A204.1 (cell line): ENCODE results near the gene RFX4.

Experiments used
- FAIRE-seq: peaks from 2 replicates; lab custom pipeline; 2012; peaks lifted over from hg19 to GRCh38; lab: Jason Lieb, UNC

The RFX4 gene

DNA sequence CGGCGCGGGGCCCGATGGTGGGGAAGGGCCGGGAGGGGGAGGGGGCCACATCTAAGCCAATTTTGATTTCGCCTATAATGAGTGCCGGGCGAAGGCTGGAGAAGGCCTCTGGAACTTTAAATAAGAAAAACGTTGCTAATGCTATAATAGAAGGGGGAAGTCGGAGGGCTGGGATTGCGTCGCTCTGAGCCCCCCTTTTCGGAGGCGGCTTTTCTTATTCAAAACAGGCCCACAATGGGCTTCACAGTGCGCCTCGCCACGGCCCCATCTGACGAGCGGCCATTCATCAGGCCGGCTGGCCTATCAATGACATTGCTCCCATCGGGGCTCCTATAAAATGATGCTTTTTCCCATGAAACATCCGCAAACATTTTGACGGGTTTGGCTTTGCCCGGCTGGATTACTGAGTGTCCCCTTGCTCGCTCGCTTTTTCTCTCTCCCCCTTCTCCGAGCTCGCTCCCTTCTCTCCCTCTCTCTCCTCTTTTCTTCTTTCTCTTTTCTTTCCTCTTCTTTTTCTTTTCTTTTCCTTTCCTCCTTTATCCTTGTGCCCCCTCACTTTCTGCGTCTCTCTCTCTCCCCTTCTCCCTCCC, at the start of gene RFX4:
Gene RFX4 (plus strand): TSS at position 364 of the 590 bp plus-strand sequence. CDS start 317 bp downstream, outside the sequence.
- no peak for FAIRE-seq

DNA sequence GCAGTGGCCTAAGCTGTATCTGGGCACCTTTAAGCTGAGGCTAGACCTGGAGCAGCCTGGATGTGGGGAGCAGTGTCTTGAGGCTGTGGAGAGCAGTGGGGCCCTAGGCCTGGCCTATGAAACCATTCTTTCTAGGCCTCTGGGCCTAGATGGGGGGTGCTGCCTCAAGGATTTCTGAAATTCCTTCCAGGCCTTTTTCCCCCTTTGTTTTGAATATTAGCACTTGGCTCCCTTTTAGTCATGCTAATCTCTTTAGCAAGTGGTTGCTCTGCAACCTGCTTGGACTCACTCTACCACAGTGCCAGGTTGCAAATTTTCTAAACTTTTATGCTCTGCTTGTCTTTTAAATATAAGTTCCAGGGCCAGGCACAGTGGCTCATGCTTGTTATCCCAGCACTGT, 41.6 kb upstream of the RFX4 start:
- FAIRE-seq = no peak

DNA sequence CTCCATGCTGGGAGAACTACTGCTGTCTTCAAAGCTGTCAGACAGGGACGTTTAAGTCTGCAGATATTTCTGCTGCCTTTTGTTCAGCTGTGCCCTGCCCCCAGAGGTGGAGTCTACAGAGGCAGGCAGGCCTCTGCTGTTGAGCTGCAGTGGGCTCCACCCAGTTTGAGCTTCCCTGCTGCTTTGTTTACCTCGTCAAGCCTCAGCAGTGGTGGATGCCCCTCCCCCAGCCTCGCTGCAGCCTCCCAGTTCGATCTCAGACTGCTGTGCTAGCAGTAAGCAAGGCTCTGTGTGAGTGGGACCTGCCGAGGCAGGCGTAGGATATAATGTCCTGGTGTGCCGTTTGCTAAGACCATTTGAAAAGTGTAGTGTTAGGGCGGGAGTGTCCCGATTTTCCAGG, 31.4 kb upstream of the RFX4 start:
- FAIRE-seq = no peak

DNA sequence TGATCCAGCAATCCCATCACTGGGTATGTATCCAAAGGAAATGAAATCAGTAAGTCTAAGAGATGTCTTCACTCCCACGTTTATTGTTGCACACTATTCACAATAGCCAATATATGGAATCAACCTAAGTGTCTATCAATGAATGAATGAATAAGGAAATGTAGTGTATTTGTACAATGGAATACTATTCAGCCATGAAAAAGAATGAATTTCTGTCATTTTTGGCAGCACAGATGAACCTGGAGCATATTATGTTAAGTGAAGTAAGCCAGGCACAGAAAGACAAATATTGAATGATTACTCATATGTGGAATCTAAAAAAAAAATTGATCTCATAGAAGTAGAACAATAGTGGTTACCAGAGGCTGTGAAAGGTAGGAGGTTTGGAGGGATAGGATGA, 30.6 kb upstream of the RFX4 start:
- FAIRE-seq = no peak

DNA sequence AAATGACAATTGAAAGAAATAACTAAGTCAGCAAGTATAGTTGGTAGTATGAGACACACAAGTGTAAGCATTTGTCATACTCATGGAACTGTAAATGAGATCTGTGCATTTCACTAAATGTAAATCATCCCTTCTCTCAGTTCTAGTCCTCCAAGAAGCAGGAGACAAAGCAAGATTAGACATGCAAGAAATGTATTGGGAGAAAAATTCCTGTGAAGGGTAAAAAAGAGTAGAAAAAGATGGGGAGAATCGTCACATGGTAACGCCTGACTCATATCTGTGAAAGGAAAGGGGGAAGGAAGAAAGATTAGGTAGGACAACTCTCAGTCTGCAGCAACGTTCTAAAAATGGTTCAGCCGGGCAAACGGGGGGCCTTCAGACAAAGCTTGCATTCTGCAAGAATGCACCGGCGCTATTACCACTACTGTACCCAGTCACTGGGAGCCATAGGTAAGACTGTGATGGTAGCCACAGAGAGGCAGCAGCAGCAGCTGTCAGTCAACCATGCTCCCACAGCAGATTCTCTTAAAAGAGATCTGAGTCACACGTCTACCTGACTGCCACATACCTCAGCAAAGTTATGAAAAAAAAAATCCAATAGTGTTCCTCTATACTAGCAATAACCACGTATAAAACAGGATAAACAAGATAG, 18.0 kb upstream of the RFX4 start:
- no peak for FAIRE-seq

DNA sequence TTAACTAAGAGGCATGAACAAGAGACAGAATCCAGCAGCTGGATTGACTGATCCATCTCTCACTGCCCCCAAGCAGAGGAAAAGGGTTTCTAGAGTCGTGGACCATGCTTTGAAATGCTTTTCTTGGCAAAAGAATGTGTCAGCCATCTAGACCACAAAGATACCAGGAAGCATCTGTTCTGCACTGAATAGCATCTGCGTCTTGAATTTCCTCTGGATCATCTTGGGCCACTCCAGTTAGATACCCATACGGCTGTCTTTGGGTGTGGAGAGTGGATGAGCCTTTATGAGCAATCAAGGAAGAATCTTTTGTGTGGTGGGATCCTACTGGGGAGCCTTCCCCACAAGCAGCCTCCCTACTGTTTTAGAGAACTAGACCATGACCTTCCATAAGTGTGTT, 16.0 kb upstream of the RFX4 start:
- FAIRE-seq = no peak

DNA sequence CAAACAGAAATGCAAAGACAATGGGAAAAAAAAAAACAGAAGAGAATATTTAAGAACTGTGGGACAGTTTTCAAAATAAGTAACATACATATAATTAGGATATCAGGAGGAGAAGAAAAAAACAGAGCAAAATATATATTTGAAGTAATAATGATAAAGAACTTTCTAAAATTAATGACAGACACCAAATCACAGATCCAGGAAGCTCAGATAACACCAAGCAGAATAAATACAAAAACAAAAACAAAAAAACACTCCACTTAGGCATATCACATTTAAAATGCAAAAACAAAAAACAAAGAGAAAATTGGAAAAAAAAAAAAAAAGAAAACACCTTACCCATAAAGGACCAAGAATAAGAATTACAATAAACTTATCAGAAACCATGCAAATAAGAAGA, 9.6 kb upstream of the RFX4 start:
- FAIRE-seq = no peak

DNA sequence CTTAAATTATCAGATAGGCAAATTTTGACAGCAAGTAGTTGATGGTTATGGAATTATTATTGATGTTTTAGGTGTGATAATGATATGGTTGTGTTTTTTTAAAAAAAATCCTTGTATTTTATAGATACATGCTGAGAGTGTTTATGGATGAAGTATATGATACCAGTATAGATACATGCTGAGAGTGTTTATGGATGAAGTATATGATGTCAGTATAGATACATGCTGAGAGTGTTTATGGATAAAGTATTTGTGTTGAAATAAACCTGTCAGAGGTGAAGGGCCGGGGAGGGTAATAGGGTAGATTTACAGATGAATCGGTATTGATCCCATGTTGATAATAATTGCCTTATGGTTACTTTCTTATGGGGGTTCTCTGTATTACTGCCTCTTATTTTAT, 6.0 kb upstream of the RFX4 start:
- no peak for FAIRE-seq

DNA sequence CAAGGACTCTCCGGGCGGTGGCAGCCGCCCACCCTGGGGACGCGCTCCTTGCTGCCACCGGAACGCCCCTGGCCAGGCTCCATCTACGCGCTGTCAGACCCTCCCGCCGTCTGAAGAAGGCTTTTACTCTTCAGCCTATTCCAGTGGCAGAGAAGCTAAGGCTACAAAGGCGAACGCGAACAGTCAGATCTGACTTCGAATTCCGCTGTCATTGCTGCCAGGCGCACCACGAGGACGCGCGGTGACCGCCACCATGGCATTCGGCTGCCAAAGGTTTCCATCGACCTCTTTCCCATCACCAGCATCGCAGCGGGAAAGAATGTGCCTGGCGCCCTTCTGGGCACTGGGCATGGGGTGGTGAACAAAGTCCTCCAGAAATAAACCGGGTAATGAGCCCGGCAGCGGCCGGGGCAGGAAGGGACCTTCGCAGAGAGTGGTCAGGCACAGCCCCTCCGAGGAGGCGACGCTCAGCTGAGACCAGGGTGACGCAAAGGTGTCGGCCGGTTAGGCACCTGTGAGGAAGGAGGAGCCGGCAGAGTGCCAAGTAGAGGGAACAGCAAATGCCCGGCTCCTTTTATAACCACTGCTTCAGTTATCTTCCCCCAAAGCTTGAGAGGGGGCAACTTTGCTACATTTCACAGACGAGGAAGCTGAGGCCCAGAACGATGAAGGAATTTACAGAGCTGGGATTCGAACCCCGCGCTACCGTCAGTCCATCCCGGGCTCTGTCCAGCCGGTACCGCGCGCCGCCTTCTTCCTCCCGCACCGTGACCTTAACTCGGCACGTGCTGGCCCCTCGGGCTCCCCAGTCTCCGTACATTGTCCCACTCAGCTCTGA, 1.9 kb upstream of the RFX4 start:
- FAIRE-seq = no peak

DNA sequence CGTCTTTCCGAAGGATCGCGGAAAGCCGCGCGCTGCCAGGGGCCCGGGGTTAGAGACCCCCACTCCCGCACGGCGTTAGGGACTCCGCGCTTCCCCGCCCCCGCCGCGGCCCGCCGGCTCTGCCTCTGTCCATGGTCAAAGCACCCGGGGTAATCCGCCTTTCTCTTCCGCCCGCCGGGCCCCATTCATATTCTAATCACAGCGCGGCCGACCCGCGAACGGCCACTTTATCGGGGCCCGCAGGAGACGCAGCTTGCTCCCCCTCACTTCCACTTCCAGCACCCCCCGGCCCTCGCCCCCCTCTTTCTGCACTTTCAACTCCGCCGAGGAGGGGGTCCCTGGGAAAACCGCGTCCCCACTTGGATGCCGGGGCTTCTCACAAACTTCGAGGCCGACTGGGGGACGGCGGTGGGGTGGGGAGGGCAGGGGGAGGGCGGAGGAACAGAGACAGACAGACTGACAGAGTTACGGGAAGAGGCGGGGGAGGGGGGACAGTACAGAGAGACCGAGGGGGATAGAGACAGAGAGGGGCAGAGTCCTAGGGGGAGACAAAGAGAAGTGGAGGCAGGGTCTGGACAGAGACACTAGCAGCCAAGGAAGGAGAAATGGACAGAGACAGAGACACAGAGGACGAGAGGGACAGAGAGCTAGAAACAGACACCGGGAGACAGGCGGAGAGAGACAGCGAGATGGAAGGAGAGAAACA, 1.1 kb upstream of the RFX4 start:
- no peak for FAIRE-seq

DNA sequence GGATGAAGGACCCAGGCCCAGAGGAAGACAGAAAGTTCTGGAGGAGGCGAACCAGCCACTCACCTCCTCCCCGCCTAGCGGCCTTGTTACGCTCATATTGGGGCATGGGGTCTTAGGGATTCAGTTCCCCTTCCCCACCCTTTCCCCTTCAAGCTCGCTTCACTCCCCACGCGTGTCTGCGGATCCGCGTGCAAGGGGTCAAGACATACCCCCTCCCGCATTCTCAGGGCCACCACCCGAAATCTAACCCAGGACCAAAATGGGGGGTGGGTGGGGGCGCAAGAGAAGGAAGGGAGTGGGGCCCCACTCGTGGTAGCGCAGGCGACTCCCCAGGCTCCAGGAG, 584 bp upstream of the RFX4 start:
- no peak for FAIRE-seq

DNA sequence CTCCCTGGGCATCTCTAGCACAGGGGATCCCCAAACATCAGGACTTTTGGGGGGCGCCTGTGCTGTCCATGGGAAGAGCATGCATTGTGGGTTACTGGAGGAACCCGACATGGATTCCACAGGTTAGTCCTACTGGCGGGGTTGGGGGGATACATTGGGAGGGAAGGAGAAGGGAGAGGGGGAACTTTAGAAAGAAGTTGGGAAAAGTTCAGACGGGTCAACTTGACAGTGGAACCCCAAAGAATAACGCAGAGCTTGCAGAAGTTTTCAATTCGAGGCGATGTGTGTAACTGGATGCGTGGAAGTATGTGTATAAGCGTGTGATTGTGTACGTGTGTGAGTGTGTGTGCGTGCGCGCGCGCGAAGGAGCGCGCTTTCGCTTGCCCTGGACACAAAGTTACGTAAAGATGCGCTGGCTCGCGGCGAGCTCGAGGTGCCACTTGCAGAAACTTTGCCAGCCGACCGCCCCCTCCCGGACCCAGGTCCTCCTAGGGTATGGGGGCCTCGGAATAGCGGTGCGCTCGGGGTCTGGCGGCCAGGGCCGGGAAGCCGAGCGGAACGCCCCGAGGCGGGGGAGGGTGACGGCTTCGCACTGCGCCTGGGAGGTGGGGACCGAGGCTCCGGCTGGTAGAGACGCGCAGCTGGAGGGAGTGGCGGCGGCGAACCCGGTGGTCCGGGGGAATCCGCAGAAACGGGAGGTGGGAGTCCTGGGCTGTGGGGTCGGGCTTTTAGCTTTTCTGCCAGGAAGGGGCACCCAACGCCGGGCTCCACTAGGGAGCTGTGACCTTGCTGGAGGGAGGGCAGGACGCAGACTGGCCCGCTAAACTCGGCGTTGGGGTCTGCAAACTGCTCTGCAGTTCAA, 669 bp downstream of the RFX4 start:
- FAIRE-seq = no peak

DNA sequence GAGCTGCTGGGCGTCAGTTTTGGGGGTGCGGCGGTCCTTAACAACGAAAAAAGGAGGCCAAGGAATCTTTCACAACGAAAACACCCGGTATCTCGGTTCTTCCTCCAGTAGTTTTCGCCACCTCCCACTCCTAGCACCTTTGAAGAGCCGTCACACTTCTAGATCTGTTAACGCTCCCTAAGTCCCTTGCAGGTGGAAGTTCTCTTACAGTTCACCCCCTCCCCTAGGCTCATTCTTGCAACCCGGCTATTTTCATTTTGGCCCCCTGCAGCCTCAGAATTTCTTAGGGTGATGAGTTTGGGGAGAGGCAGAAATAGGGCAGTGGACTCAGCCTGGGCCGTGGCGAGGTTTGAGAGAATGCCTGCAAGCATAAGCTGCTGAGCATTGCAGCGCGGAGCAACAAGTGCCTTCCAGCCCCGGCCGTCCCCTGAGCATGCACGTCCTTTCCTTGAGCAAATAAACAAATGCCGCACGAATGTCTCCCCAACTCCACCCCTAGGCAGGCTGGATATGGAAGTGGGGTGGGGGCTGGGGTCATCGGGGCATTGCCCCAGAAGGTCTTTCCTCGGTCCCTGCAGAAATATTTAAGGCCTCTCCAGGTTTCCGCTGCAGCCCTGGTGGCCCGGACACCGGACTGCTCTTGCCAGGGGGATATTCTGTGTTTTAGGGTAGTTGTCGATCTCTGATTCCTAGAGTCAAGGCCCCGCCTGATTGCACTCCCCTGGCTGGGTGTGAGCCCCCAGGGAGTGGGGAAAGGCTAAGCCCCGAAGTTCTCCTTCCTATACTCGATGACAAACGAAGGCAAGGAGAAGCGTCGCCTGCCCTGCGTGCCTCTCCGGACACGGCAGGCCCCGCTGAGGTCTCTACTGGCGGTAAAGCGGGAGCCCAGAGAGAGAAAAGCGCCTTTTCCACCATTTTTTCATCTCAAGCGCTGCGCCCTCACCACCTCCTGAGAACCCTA, 1.6 kb downstream of the RFX4 start:
- FAIRE-seq = no peak

DNA sequence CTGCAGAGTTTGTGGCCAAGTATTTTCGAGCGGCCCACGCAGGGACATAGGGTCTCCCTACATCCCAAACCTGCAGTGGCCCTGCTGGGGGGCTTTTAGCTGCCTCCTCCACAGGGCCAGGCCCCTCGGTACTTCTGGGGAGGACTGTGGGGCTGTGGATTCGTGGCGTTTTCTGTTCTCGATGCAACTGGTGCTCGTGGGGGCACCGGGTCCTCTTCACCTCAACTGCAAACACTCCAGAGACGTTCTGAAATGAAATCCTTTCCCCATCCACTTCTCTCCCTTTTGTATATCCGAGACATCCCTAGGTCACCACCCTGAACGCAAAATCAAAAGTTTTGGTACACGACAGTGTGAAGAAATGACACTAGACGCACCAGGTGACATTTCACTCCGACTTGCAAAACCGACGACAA, 2.3 kb downstream of the RFX4 start:
- FAIRE-seq = no peak

DNA sequence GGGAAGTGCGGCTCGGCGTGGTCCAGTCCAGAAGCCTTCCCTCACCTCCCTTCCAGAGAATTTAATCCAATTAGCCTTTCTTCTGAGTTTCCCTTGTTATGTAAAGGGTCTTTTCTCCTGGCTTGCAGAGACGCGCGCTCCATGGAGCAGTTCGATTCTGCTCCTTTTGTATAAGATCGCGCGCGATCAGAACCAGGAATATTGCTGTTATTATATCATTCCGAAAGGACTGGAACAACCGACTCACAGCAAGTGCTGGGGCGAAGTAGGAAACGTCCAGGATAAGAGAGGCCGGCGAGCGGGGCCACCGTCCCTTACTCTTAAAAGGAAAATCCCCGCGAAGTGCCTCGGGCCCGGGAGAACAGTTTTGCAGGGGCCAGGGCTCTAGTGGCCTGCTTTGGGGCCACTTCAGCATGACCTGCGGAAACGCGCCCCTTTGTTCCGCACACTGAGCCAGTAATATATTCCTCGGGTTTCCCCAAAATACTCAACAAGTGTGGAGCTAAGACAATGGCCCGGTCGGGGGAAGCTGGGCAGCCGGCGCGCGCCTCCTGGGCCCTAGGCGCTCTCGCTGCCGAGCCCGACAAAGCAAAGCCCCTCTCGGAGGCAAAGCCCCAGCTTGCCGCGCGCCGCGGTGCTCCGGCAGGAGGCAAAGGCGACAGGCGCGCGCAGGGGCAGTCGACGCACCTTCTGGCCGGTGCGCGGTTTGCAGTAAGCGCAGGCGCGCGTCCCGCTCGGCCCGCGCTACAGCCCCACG, 2.9 kb downstream of the RFX4 start:
- FAIRE-seq = no peak

DNA sequence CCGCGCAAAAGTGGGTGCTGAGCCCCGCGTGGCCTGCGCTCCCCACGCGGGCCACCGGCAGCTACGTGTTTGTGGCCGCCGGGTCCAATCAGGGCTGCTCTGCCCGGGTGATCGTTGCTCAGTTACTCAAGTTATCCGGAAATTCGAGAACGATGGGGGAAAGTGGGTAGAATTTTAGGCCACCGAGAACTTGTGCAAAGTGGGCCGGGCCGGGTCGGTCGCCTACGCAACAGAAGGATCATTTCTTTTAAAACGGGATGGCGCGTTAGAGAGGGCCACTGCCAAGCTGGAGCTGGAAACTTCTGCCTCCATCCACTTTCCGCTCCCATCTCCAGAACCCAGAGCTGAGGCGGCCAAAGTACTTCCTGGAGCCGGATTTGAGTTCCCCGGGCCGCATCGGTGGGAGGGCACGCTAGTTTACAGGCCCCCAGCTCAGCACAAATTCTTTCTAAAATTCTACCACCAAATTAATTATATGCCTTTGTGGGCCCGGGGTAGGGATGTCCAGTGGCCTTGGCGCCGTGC, 3.5 kb downstream of the RFX4 start:
- FAIRE-seq = no peak

DNA sequence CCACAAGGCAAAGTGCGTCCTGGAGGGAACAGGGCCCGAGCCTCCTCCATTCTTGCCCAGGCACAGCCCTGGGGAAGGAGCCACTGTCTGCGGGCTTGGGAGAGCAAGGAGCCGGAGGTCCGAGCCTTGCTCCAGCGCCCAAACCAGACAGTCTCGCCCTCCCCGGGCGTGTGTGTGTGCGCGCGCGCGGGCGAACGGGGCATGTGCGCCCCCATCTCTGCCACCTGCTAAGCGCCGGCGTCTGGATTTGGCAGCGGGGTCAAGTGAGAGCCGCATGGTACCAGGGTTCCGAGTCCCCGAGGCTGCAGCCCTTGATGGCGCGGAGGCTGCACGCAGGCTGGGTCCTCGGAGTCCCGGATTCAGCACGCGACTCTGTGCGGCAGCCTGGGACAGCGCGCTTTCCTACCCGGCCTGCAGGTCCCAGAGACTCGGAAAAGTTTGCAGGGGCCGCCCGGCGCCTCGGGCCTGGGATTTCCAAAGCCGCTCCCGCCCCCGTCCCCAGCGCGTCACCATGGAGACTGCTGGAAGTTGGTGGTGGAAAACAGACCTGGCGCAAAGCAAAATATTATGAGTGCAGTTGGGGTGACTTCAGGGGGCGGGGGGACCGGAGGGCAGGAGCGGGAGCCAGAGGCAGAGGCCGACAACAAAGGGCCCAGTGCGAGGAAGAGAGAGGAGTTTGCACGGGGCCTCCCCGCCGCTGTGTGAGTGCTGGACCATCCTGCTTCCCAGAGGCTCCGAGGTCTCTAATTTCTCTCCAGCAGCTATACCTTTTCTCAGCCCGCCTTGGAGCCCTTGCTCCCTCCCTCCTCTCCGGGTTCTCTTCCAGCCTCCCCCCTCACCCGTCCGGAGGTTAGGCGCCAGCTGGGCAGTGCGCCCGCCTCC, 4.2 kb downstream of the RFX4 start:
- no peak for FAIRE-seq

DNA sequence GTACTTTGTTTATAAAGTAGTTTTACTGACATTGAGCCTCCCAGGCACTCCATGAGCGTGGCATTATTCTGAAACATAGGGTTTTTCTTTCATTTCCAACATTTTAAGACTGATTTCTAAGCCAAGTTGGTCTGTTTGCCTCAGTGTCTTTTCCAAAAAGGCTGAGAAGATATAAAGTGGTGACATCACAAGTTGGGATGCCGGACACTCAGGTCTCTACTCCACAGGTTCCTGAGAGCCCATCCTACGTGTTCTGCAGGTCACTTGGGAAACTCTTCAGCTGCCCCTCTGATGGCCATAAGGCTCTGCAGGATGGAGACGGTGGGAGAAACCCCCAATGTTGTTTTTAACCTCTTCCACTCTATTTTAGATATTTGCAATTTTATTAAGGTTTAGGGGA, 6.0 kb downstream of the RFX4 start:
- no peak for FAIRE-seq

DNA sequence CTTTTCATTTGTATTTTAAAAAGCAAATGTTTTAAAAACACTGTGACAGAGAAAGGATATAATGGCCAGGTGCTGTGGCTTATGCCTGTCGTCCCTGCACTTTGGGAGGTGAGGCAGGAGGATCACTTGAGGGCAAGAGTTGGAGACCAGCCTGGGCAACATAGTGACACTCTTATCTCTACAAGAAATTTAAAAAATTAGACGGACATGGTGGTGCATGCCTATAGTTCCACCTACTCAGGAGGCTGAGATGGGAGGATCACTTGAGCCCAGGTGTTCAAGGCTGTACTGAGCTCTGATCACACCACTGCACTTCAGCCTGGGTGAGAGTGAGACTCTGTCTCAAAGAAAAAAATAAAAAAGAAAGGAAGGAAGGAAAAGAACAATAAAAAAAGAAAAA, 7.8 kb downstream of the RFX4 start:
- FAIRE-seq = no peak
